Measurements from ENCODE around the gene PCDH18. TPM values are rescaled to one million over a fixed set of nuclear protein-coding genes. Genes with fewer than 3 reads are reported as not detected.
"Not testable (repeated sequence)": the region's sequence is repeated elsewhere in the genome, so short reads cannot be mapped to it uniquely, and the experiment has no call there.

Gene PCDH18
- total RNA-seq, 2 donors from 2014 or later: 5.3 to 5.6 TPM

GRCh38 chr4:137528673-137529072, 3.6 kb downstream of the PCDH18 start:
- DNase-seq (ENCODE audit: low spot score): no peak
- Histone ChIP-seq H3K9me3 (no peaks in the 10 kb centered on the region), H3K27ac (peak overlapping the region; percentile 17 to 77), H3K4me1 (no peaks in the 10 kb centered on the region), H3K4me3 (peak overlapping the region; percentile 10 to 57), H3K27me3 (no peaks in the 10 kb centered on the region), H3K36me3 (no peaks in the 10 kb centered on the region)
- no peak for TF ChIP-seq CTCF (IDR thresholded peaks at IDR 0.05)

- no peak for TF ChIP-seq CTCF (IDR thresholded peaks at IDR 0.05)
- Histone ChIP-seq H3K36me3 (no peaks in the 10 kb centered on the region), H3K4me3 (no peak overlapping the region), H3K4me1 (no peaks in the 10 kb centered on the region), H3K9me3 (no peaks in the 10 kb centered on the region), H3K27me3 (no peaks in the 10 kb centered on the region), H3K27ac (no peak overlapping the region)
- DNase-seq (ENCODE audit: low spot score): no peak
Observed at GRCh38 chr4:137526681-137527080, 5.6 kb downstream of the PCDH18 start.

- H3K4me1 ChIP-seq: no peaks in the 10 kb centered on the region
- H3K4me3 ChIP-seq: no peak overlapping the region
- DNase-seq (ENCODE audit: low spot score): no peak
- no peak overlapping the region for H3K27ac ChIP-seq
- TF ChIP-seq CTCF (IDR thresholded peaks at IDR 0.05): no peak
- H3K27me3 ChIP-seq: no peaks in the 10 kb centered on the region
- peaks cover 4% of the 10 kb centered on the region for H3K36me3 ChIP-seq
- H3K9me3 ChIP-seq: no peaks in the 10 kb centered on the region
Observed at GRCh38 chr4:137524725-137525369, 7.4 kb downstream of the PCDH18 start.

GRCh38 chr4:137523329-137523728, 9.0 kb downstream of the PCDH18 start:
- DNase-seq (ENCODE audit: low spot score): no peak
- TF ChIP-seq CTCF (IDR thresholded peaks at IDR 0.05): no peak
- Histone ChIP-seq H3K4me1 (peaks cover 0 to 6% of the 10 kb centered on the region in 2 donors), H3K27ac (peak overlapping the region in 1 of 2 donors; percentile 31), H3K27me3 (no peaks in the 10 kb centered on the region), H3K4me3 (no peak overlapping the region), H3K9me3 (no peaks in the 10 kb centered on the region), H3K36me3 (peaks cover 4% of the 10 kb centered on the region)

- TF ChIP-seq CTCF (IDR thresholded peaks at IDR 0.05): no peak
- H3K4me3 ChIP-seq: no peak overlapping the region
- no peak for DNase-seq (ENCODE audit: low spot score)
- no peaks in the 10 kb centered on the region for H3K27me3 ChIP-seq
- no peak overlapping the region for H3K27ac ChIP-seq
- peaks cover 0 to 6% of the 10 kb centered on the region in 2 donors for H3K4me1 ChIP-seq
- H3K9me3 ChIP-seq: no peaks in the 10 kb centered on the region
- peaks cover 4% of the 10 kb centered on the region for H3K36me3 ChIP-seq
Observed at GRCh38 chr4:137521053-137521452, 11.2 kb downstream of the PCDH18 start.

- H3K9me3 ChIP-seq: no peaks in the 10 kb centered on the region
- DNase-seq (ENCODE audit: low spot score): no peak
- H3K27ac ChIP-seq: no peak overlapping the region
- H3K4me1 ChIP-seq: peaks cover 0 to 6% of the 10 kb centered on the region in 2 donors
- H3K36me3 ChIP-seq: peaks cover 4% of the 10 kb centered on the region
- H3K27me3 ChIP-seq: no peaks in the 10 kb centered on the region
- H3K4me3 ChIP-seq: no peak overlapping the region
- TF ChIP-seq CTCF (IDR thresholded peaks at IDR 0.05): no peak
Observed at GRCh38 chr4:137519406-137519805, 12.9 kb downstream of the PCDH18 start.

- not testable (repeated sequence) for H3K27ac ChIP-seq; H3K9me3 ChIP-seq; H3K27me3 ChIP-seq; H3K4me3 ChIP-seq; H3K36me3 ChIP-seq; H3K4me1 ChIP-seq; DNase-seq (ENCODE audit: low spot score)
Observed at GRCh38 chr4:137517323-137517722, 15.0 kb downstream of the PCDH18 start.

Data from right atrium auricular region (tissue), 2 donors.